Urothelium cell line (cell line): Measurements from ENCODE around the gene MCM5.

Source experiments
- DNase-seq: peaks from one replicate; pipeline ENCODE4 v3.0.0; 2011; ENCODE audit warnings: low spot score, mixed read lengths
- FAIRE-seq: peaks from 2 replicates; lab custom pipeline; 2011; peaks lifted over from hg19 to GRCh38; lab: Jason Lieb, UNC

The MCM5 gene

DNA sequence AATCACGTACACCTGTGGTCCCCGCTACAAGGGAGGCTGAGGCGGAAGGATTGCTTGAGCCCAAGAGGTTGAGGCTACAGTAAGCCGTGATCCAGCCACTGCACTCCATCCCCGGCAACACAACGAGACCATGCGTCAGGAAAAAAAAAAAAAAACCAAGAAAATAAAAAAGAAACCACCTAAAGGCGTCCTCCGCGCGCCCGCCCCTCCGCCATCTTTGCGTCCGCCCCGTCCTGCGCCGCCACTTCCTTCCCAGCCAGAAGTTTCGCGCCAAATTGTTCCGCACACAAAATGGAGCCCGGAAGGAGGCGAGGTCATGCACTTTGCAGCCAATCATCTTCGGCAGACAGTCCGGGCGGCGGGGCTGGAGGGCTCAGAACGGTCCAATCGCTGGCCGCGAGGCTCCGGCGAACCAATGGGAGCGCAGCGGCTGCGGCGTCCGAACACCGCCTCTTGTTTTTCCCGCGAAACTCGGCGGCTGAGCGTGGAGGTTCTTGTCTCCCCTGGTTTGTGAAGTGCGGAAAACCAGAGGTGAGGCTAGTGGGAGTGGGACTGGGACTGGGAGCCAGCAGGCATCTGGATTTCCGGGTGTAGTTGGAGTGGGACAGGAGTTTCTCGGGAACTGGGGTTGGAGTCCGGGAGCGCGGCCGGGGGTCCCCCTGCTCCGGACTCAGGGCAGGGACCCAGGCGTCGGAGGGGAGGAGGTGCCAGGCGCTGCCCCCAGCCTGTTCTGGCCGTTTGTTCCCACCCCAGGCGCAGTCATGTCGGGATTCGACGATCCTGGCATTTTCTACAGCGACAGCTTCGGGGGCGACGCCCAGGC, at the start of gene MCM5:
MCM5 (plus strand) TSS at position 463 of the 823 bp plus-strand sequence; CDS start at position 762, 299 bp downstream.
- DNase-seq (peak; percentile 100), FAIRE-seq (peak; percentile 100)

- DNase-seq: peak; percentile 100
- FAIRE-seq: peak; percentile 100
These were observed 49.1 kb upstream of the MCM5 start for GRCh38 chr22:35350539-35351503.

DNA sequence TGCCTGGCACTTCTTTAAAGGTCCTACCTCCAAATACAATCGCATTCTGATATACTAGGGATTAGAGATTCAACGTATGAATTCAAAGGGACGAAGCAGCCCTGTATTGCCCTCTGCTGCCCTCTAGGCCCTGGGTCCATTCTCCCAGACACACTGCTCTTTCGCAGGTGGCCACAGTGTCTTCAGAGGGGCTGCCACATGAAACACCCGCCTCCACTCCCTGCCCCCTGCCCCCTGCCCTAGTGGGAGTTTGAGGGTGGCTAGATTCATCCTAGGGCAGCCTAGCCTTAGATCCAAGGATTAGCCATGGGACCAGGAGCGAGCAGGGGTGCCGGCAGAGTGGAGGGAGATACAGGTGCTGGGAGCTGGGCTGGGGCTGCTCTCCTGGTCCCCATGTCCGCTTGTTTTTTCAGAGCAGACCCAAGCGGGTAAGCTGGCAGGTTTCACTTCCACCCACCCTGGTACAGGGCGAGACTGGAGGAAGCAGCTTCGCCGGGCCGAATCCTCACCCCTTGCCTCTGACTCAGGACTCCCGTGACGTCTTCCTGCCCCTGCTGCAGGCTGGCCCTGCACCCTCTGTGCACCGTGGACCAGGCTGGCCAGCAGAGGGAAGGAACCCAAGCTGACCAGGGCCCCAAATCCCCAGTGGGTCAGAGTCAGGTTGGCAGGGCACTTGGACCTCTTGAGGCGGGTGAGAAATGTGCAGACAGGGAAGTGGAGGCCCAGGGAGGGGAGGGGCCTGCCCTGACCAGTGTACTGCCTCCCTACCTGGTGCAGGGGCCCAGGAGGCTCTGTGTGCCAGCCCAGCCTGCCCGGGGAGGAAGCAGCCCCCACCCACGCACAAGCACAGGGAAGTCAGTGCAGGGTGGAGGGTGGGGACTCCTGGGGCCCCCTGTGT, 47.5 kb upstream of the MCM5 start:
- peak; percentile 57 for DNase-seq
- FAIRE-seq: peak; percentile 98

- peak; percentile 92 for FAIRE-seq
- DNase-seq: no peak
These were observed 46.6 kb upstream of the MCM5 start for GRCh38 chr22:35353318-35353717.

DNA sequence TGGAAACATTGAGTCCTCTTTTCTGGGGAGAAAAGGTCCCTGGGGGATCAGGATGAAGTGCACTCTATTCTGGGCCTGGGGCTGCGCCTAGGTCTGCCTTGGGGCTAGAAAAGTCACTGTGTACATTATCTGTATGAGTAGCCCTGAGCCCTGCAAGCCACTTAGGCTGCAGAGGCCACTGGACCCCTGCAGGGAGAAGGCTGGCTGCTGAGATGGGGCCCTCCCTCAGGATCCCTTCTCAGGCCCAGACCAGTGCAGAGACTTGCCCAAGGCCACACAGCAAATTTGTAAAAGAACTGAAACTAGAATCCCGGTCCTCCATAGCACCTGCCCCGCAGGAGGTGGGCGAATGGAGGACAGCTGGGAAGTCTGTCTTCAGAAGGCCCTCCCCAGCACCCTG, 45.9 kb upstream of the MCM5 start:
- no peak for DNase-seq
- FAIRE-seq: peak; percentile 13

DNA sequence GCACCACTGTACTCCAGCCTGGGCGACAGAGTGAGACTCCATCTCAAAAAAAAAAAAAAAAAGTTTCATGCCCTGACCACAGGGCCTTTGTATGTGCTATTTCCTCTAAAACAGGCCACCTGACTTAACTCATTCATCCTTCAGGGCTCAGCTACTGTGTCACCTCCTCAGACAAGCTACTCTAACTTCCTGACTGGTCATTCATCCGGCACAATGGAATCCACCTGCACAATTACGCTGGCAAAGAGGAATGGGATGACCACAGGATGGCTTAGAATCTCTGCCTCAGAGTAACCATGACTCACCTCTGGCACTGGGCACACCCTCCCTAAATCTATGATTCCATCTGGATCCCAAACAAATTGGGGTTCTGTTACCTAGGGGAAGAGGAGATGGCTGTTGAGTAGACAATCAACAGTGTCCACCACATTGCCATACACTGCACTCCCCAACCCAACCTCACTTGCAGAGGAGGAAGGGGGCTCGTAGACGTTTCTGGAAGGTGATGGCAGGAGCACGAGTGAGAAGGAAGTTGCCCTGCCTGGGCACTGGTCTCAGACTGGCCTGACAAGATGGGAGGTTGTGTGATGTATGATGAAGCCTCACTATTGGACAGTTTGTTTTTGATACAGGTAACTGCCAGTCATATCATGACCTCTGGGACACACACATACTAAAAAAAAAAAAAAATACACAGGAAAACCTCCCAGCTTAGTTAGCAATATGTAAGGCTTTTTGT, 41.9 kb upstream of the MCM5 start:
- peak; percentile 100 for FAIRE-seq
- DNase-seq: peak; percentile 96

- FAIRE-seq: peak; percentile 99
- peak; percentile 81 for DNase-seq
These were observed 40.4 kb upstream of the MCM5 start for GRCh38 chr22:35359380-35360065.

- FAIRE-seq (peak; percentile 76), DNase-seq (no peak)
These were observed 38.9 kb upstream of the MCM5 start for GRCh38 chr22:35361001-35361558.

DNA sequence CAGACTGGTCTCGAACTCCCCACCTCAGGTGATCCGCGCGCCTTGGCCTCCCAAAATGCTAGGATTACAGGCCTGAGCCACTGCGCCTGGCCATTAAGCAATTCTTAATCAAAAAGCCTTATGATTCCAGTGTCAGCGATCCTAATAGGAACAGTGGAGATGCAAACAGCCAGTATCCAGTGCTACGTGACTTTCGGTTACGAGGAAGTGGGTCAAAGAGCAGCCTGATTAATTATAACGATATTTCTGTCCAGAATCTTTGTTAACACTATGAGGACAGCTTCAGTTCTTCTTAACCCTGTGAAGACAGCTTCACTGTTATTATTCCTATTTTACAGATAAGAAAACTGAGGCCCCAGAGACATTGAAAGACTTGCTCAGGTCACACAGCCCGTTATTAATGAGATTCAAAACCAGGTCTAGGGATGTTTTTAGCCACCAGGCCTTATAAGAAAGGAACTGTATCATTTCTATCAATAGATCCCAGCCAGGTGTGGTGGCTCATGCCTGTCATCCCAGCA, 36.3 kb upstream of the MCM5 start:
- DNase-seq (no peak), FAIRE-seq (peak; percentile 79)

DNA sequence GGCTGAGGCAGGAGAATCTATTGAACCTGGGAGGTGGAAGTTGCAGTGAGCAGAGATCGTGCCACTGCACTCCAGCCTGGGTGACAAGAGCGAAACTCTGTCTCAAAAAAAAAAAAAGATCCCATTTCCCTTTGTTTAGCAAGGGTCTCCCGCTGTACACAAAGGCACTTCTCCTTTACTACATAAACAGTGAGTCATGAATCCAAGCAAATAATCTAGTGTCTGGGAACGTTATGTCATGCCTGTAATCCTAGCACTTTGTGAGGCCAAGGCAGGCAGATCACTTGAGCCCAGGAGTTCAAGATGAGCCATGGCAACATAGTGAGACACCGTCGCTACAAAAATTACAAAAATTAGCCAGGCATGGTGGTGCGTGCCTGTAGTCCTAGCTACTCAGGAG, 35.7 kb upstream of the MCM5 start:
- DNase-seq (peak; percentile 81), FAIRE-seq (peak; percentile 99)

DNA sequence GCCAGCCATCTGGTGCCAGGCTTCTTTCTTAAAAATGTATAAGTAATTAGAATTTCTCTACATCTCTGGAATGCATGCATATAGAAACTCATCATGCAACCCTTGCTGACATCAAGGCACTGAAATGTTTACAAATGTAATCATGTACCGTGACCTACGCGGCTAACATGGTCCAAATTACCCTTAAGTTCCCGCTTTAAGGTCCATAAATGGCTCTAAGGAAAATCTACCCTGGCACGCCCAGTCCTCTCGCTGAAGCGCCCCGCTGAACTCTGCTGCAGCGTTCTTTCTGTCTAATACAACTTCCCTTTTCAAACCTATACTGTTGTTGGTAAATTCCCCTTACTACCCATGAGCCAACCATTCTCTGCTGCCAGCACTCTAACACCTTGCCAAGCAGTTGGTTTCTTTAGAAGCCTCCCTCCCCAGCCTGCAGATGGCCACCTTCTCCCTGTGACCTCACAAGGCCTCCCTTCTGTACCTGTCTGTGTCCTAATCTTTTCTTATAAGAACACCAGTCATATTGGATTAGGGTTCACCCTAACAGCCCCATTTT, 32.5 kb upstream of the MCM5 start:
- FAIRE-seq: peak; percentile 88
- no peak for DNase-seq

GRCh38 chr22:35368386-35368785, 31.6 kb upstream of the MCM5 start:
- peak; percentile 90 for FAIRE-seq
- no peak for DNase-seq

DNA sequence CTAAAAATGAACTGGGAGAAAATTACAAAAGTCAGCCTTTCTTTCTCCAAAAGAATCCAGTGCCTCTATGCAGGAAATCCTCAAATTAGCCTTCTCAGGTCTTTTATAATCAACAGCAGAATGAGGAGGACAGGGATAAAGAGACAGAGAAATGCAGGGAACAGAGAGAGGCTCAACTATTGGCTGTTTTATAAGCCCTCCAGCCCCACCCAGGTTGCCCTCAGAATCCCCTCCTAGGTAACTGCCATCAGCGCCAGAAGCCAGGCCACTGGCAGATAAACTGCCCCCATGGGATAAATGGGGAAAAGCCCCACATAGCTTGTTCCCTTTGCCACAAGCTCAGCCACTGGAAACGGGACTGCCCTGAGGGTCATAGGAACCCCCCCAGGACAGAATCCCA, 29.9 kb upstream of the MCM5 start:
- FAIRE-seq (no peak), DNase-seq (no peak)

DNA sequence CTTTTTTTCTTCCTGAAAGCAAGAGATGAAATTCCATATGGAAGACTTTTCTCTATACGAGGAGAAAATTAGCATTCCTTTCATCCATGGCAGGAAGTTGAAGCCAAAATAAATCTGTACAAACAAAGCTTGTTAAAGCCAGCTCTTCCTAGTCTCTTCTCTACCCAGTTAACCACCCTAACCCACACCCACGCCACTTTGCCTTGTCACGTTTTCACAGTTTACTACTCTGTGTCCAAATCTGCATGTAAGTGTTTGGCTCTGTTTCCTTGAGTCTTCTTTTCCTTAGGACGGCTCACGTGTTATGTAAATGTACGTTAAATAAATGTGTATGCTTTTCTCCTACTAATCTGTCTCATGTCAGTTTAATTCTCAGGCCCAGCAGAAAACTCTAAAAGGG, 26.2 kb upstream of the MCM5 start:
- DNase-seq (no peak), FAIRE-seq (peak; percentile 65)

- FAIRE-seq: no peak
These were observed 24.9 kb upstream of the MCM5 start for GRCh38 chr22:35375031-35375430.

GRCh38 chr22:35375526-35375925, 24.4 kb upstream of the MCM5 start:
- no peak for DNase-seq
- no peak for FAIRE-seq

More at GRCh38 chr22:35375031-35375430, 24.9 kb upstream of the MCM5 start:
- DNase-seq: no peak

DNA sequence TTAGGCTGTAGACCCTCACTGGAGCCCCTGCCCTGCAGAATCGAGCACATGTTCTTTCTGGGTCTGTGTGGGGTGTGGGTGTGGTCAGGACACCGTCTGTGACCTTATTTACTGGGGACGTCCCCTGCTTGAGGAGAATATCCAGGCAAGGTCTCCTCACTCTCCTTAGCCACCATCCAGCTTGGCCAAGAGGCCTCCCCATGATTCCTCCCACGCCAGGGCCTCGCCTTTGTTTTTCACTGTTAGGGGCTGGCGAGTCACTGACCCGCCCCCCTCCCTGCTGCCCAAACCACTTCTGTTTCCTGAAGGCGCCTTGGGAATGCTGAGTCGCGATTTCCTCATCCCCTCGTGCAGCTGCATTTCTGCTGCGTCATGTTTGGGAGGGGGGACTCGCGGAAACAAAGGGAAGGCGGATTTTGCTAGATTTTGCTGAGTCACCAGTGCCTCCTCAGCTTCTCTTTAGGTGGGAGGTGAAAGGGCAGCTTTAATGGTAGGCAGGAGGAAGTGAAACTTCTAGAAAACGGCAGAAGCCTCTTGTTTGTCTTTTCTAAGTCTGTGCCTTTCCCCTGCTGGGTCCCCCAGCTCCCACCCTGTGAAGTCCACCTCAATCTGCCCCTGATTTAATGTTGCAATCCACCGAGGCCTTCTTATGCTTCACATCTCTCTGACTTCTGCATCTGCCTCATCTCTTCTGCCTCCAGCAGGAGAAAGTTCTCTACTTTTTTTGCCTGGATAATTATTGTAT, 23.0 kb upstream of the MCM5 start:
- FAIRE-seq (peak; percentile 99), DNase-seq (peak; percentile 99)

- no peak for DNase-seq
- no peak for FAIRE-seq
These were observed 22.2 kb upstream of the MCM5 start for GRCh38 chr22:35377735-35378134.
